Adrenal gland (tissue), 12 donors: ENCODE measurements around the gene PRKCE. TPM values are rescaled to one million over a fixed set of nuclear protein-coding genes. Genes with fewer than 3 reads are reported as not detected.

ENCODE experiments used
- DNase-seq, 7 donors: peaks; one replicate each; pipeline ENCODE4 v3.0.0-alpha.2; 2019 to 2020
- H3K27ac ChIP-seq, 5 donors: fragments of 200-600 bp; sonication (generic) in 4 of 5; 1 replicate in 3 of 5; 2 replicates in 2 of 5; pipeline versions ENCODE4 v1.5.1 to v1.8.0; 2016 to 2020; ENCODE audit warnings: mild to moderate bottlenecking in 1 of 5
- H3K27me3 ChIP-seq: fragments of 200-600 bp; 2 replicates; pipeline ENCODE4 v1.8.0; 2021
- H3K36me3 ChIP-seq, 2 donors: fragments of 200-600 bp; replicated peaks in 1 of 2; 1 replicate in 1 of 2; 2 replicates in 1 of 2; pipeline versions ENCODE4 v1.5.1 to v1.8.0; 2018 to 2022
- H3K4me1 ChIP-seq, 2 donors: fragments of 200-600 bp; replicated peaks in 1 of 2; 1 replicate in 1 of 2; 2 replicates in 1 of 2; pipeline versions ENCODE4 v1.5.1 to v1.8.0; 2018 to 2021
- H3K4me3 ChIP-seq, 4 donors: fragments of 200-600 bp; sonication (generic) in 3 of 4; one replicate each; pipeline ENCODE4 v1.5.1; 2016 to 2018
- H3K9me3 ChIP-seq, 3 donors: fragments of 200-600 bp; sonication (generic) in 1 of 3; replicated peaks in 1 of 3; 1 replicate in 2 of 3; 2 replicates in 1 of 3; pipeline versions ENCODE4 v1.5.1 to v1.8.0; 2016 to 2021
- CTCF ChIP-seq, 6 experiments: fragments of 450-650 bp in 4 of 6; fragments of 200-600 bp in 2 of 6; sonication (generic) in 1 of 6; IDR thresholded peaks; 1 replicate in 5 of 6; 2 replicates in 1 of 6; pipeline versions ENCODE4 v1.5.1 to v1.8.0; 2016 to 2021; ENCODE audit warnings: antibody characterized with exemption in 6 of 6, mild to moderate bottlenecking in 2 of 6, moderate library complexity in 1 of 6
- POLR2A ChIP-seq, 2 donors: fragments of 450-650 bp; IDR thresholded peaks; one replicate each; pipeline ENCODE4 v1.6.1; 2017; ENCODE audit warnings: antibody characterized with exemption in 2 of 2, mild to moderate bottlenecking in 2 of 2, moderate library complexity in 1 of 2
- WGBS, 4 donors: extraction: QIAGEN DNeasy Blood & Tissue Kit in 2 of 4; methylation state at CpG; one replicate each; pipeline versions ENCODE4 v1.1.5 to v1.1.7; 2013 to 2017; 5-methylcytosine and 5-hydroxymethylcytosine counted together
- intact Hi-C, 2 donors: fragments of 100-400 bp; cut with DNase I; formaldehyde crosslinking; loops; one replicate each; pipeline versions ENCODE4 v1.14.1 to v1.15.0; 2022 to 2023
- polyA plus RNA-seq, 3 donors: library from polyadenylated mRNA; stranded (reverse); fragments of 200-250 nt in 2 of 3; fragments of 350-450 nt in 1 of 3; fragmentation: Illumina TruSeq in 1 of 3; extraction: RNeasy Lipid Tissue Mini Kit (QIAGEN cat#74804) in 1 of 3; gene quantifications; one replicate each; pipeline ENCODE4 v1.2.3, GENCODE V29; 2013 to 2014
- total RNA-seq, 9 donors: library from RNA; depleted of rRNA in 4 of 9; stranded (reverse); fragments of >200 nt in 4 of 9; fragments of 120-200 nt in 1 of 9; fragmentation: NEBNext Ultra II Directional in 1 of 9; extraction: Animal tissue kit (Norgen Biotek cat#: 25700) in 1 of 9; gene quantifications; one replicate each; pipeline versions ENCODE4 v1.1.0 to v1.2.4, GENCODE V29; 2013 to 2023
- donor health status: healthy with polysubstance abuse.
- donor health status: Bipolar disorder and iron deficiency.
- donor health status: DM: yes; HTN: yes; CAD: no.
- donor health status: DM: no; HTN: no; CAD: no.
- donor health status: DM: no; HTN: no; CAD: no.
- donor health status: DM: yes; HTN: yes; CAD: no.

PRKCE gene
- total and polyA plus RNA-seq, 12 donors: 1.9 to 19.2 (median 8.0) TPM

GRCh38 chr2:45879936-45880335, 228.5 kb downstream of the PRKCE start:
- whole genome bisulfite sequencing, 4 donors: 93 to 99% (median 96%) methylated on average over 2 of the region's 2 CpGs

GRCh38 chr2:45881970-45882581, 230.6 kb downstream of the PRKCE start:
- peaks cover 15 to 41% of the 10 kb centered on the region in 2 donors for H3K4me1 ChIP-seq
- 84 to 94% (median 89%) methylated on average over 7 of the region's 7 CpGs for WGBS, 4 donors
- no peak for TF ChIP-seq POLR2A (IDR thresholded peaks at IDR 0.05)
- no peak for TF ChIP-seq CTCF (IDR thresholded peaks at IDR 0.05)
- intact Hi-C loops: no loop called here
- no peaks in the 10 kb centered on the region for H3K27me3 ChIP-seq
- H3K36me3 ChIP-seq: no peaks in the 10 kb centered on the region
- no peak overlapping the region for H3K4me3 ChIP-seq
- H3K9me3 ChIP-seq: no peaks in the 10 kb centered on the region
- H3K27ac ChIP-seq: peak overlapping the region in 1 of 5 donors; percentile 17
- no peak for DNase-seq

More at GRCh38 chr2:45879936-45880335, 228.5 kb downstream of the PRKCE start:
- Histone ChIP-seq H3K27ac (no peak overlapping the region), H3K9me3 (peaks cover 0 to 5% (median 0%) of the 10 kb centered on the region in 3 donors), H3K4me1 (peaks cover 5 to 22% of the 10 kb centered on the region in 2 donors), H3K4me3 (no peak overlapping the region), H3K27me3 (no peaks in the 10 kb centered on the region), H3K36me3 (no peaks in the 10 kb centered on the region)
- no peak for DNase-seq
- TF ChIP-seq POLR2A (IDR thresholded peaks at IDR 0.05) (no peak), CTCF (IDR thresholded peaks at IDR 0.05) (no peak)
- intact Hi-C loops: no loop called here

- intact Hi-C loops: no loop called here
- Histone ChIP-seq H3K4me3 (no peak overlapping the region), H3K9me3 (no peaks in the 10 kb centered on the region), H3K27ac (peak overlapping the region in 1 of 5 donors; percentile 17), H3K4me1 (peaks cover 15 to 44% of the 10 kb centered on the region in 2 donors), H3K27me3 (no peaks in the 10 kb centered on the region), H3K36me3 (no peaks in the 10 kb centered on the region)
- peak in 1 of 7 donors; percentile 77 for DNase-seq
- WGBS, 4 donors: 58 to 84% (median 77%) methylated on average over 19 to 21 of the region's 21 CpGs
- TF ChIP-seq POLR2A (IDR thresholded peaks at IDR 0.05): no peak
- TF ChIP-seq CTCF (IDR thresholded peaks at IDR 0.05): no peak
Observed at GRCh38 chr2:45882707-45883602, 231.5 kb downstream of the PRKCE start.

GRCh38 chr2:45883603-45884000, 232.1 kb downstream of the PRKCE start:
- intact Hi-C loops: no loop called here
- Histone ChIP-seq H3K4me3 (no peak overlapping the region), H3K9me3 (no peaks in the 10 kb centered on the region), H3K27me3 (no peaks in the 10 kb centered on the region), H3K36me3 (no peaks in the 10 kb centered on the region), H3K27ac (no peak overlapping the region), H3K4me1 (peaks cover 15 to 49% of the 10 kb centered on the region in 2 donors)
- WGBS, 4 donors: 38 to 67% (median 58%) methylated on average over 3 of the region's 3 CpGs
- no peak for TF ChIP-seq CTCF (IDR thresholded peaks at IDR 0.05)
- TF ChIP-seq POLR2A (IDR thresholded peaks at IDR 0.05): no peak
- DNase-seq: no peak
